H1 (cell line): Measurements from ENCODE around the gene FAM169A. TPM values are rescaled to one million over a fixed set of nuclear protein-coding genes. Genes with fewer than 3 reads are reported as not detected.

Experiments used
- CTCF ChIA-PET: fragments of 300-600 bp; sonication (Branson Sonifier 250); formaldehyde crosslinking; loops from one replicate; lab custom pipeline; 2021; ENCODE audit not compliant: partially characterized antibody; lab: Charles Lee
- POLR2A ChIA-PET: fragments of 300-600 bp; sonication (Branson Sonifier 250); formaldehyde crosslinking; loops from one replicate; lab custom pipeline; 2021; ENCODE audit warnings: inconsistent platforms; ENCODE audit not compliant: partially characterized antibody; lab: Charles Lee
- DNase-seq, 2 experiments: peaks; one replicate each; pipeline versions ENCODE4 v3.0.0 to v3.0.0-alpha.2; 2010 to 2022; ENCODE audit warnings: low spot score in 2 of 2, low read depth in 1 of 2, mixed read lengths in 1 of 2
- FAIRE-seq: peaks from 2 replicates; lab custom pipeline; 2011; peaks lifted over from hg19 to GRCh38; lab: Jason Lieb, UNC
- H2AFZ ChIP-seq: 2 replicates; pipeline ENCODE4 v1.8.1; 2012; ENCODE audit warnings: low read length, inconsistent platforms
- H2AK5ac ChIP-seq: 2 replicates; pipeline ENCODE4 v1.6.1; 2013; ENCODE audit warnings: low read depth, low read length
- H2BK120ac ChIP-seq: replicated peaks from 2 replicates; pipeline ENCODE3; 2013; ENCODE audit warnings: low read depth, low read length, inconsistent platforms
- H2BK12ac ChIP-seq: 2 replicates; pipeline ENCODE4 v1.6.1; 2013; ENCODE audit warnings: low read depth, low read length
- H2BK15ac ChIP-seq: 2 replicates; pipeline ENCODE4 v1.6.1; 2013; ENCODE audit warnings: low read length
- H2BK20ac ChIP-seq: 2 replicates; pipeline ENCODE4 v1.6.1; 2013; ENCODE audit warnings: low read length
- H2BK5ac ChIP-seq: 2 replicates; pipeline ENCODE4 v1.6.1; 2013; ENCODE audit warnings: low read depth, low read length
- H3K14ac ChIP-seq: 2 replicates; pipeline ENCODE4 v1.6.1; 2013; ENCODE audit warnings: inconsistent platforms; ENCODE audit not compliant: insufficient read length
- H3K18ac ChIP-seq: 2 replicates; pipeline ENCODE4 v1.6.1; 2013; ENCODE audit warnings: low read length; ENCODE audit errors: extremely low read depth
- H3K23ac ChIP-seq: 2 replicates; pipeline ENCODE4 v1.6.1; 2013; ENCODE audit warnings: inconsistent platforms; ENCODE audit not compliant: insufficient read length
- H3K23me2 ChIP-seq: 2 replicates; pipeline ENCODE4 v1.6.1; 2013; ENCODE audit warnings: low read depth, low read length
- H3K27ac ChIP-seq: 2 replicates; pipeline ENCODE4 v1.6.1; 2011; ENCODE audit warnings: low read depth, low read length, inconsistent platforms
- H3K27me3 ChIP-seq, 4 experiments: replicated peaks in 1 of 4; 1 replicate in 1 of 4; 2 replicates in 3 of 4; pipeline versions ENCODE4 v1.6.1 to v1.8.1; 2011 to 2013; ENCODE audit warnings: low read length in 3 of 4, mild to moderate bottlenecking in 3 of 4, inconsistent platforms in 2 of 4, mixed read lengths in 2 of 4, moderate library complexity in 1 of 4; ENCODE audit not compliant: control insufficient read depth in 3 of 4, insufficient read depth in 3 of 4; ENCODE audit errors: extremely low read depth in 1 of 4
- H3K36me3 ChIP-seq, 4 experiments: 2 replicates each; pipeline versions ENCODE4 v1.6.1 to v1.8.1; 2011 to 2013; ENCODE audit warnings: mild to moderate bottlenecking in 4 of 4, low read length in 3 of 4, moderate library complexity in 2 of 4, control low read depth in 1 of 4, inconsistent platforms in 1 of 4; ENCODE audit not compliant: insufficient read depth in 4 of 4, control insufficient read depth in 2 of 4
- H3K4ac ChIP-seq: replicated peaks from 2 replicates; pipeline ENCODE3; 2013; ENCODE audit warnings: low read length, low read depth, mixed read lengths, inconsistent platforms; ENCODE audit not compliant: insufficient read length
- H3K4me1 ChIP-seq, 4 experiments: replicated peaks in 1 of 4; 1 replicate in 1 of 4; 2 replicates in 3 of 4; pipeline versions ENCODE4 v1.6.1 to v1.8.1; 2011 to 2013; ENCODE audit warnings: low read length in 3 of 4, inconsistent platforms in 2 of 4, mixed read lengths in 1 of 4; ENCODE audit not compliant: insufficient read depth in 4 of 4, control insufficient read depth in 3 of 4
- H3K4me2 ChIP-seq, 2 experiments: 2 replicates each; pipeline versions ENCODE4 v1.6.1 to v1.8.1; 2011 to 2013; ENCODE audit warnings: low read depth in 2 of 2, low read length in 2 of 2, control low read depth in 1 of 2, inconsistent platforms in 1 of 2, mild to moderate bottlenecking in 1 of 2; ENCODE audit not compliant: insufficient read depth in 1 of 2
- H3K4me3 ChIP-seq, 4 experiments: fragments of 200-600, 300-600 bp in 1 of 4; sonication (generic), shearing (Covaris generic), sonication (Bioruptor Twin) in 1 of 4; 2 replicates each; pipeline versions ENCODE4 v1.5.1 to v1.8.1; 2011 to 2016; ENCODE audit warnings: low read length in 4 of 4, low read depth in 3 of 4, control low read depth in 2 of 4, inconsistent platforms in 2 of 4, mild to moderate bottlenecking in 2 of 4, mixed read lengths in 1 of 4, moderate library complexity in 1 of 4; ENCODE audit not compliant: insufficient read depth in 2 of 4; ENCODE audit errors: extremely low read depth in 1 of 4
- H3K56ac ChIP-seq: replicated peaks from 2 replicates; pipeline ENCODE3; 2013; ENCODE audit warnings: low read depth, mild to moderate bottlenecking, mixed read lengths, low read length, inconsistent platforms; ENCODE audit not compliant: insufficient read length
- H3K79me1 ChIP-seq: 2 replicates; pipeline ENCODE4 v1.6.1; 2013; ENCODE audit warnings: low read depth, low read length, control low read depth
- H3K79me2 ChIP-seq, 2 experiments: 2 replicates each; pipeline versions ENCODE4 v1.6.1 to v1.8.1; 2012 to 2013; ENCODE audit warnings: low read length in 2 of 2, mild to moderate bottlenecking in 2 of 2, inconsistent platforms in 1 of 2; ENCODE audit not compliant: insufficient read depth in 2 of 2, control insufficient read depth in 1 of 2
- H3K9ac ChIP-seq, 4 experiments: replicated peaks in 1 of 4; 1 replicate in 1 of 4; 2 replicates in 3 of 4; pipeline versions ENCODE4 v1.6.1 to v1.8.1; 2011 to 2013; ENCODE audit warnings: low read depth in 3 of 4, low read length in 3 of 4, control low read depth in 2 of 4, mild to moderate bottlenecking in 2 of 4, moderate library complexity in 2 of 4, inconsistent platforms in 1 of 4; ENCODE audit errors: extremely low read depth in 1 of 4
- H3K9me3 ChIP-seq, 2 experiments: 2 replicates each; pipeline versions ENCODE4 v1.6.1 to v1.8.1; 2012 to 2013; ENCODE audit warnings: mild to moderate bottlenecking in 2 of 2, moderate library complexity in 2 of 2, control low read depth in 1 of 2, inconsistent platforms in 1 of 2, low read depth in 1 of 2, low read length in 1 of 2, mixed read lengths in 1 of 2; ENCODE audit not compliant: insufficient read depth in 2 of 2
- H4K20me1 ChIP-seq, 2 experiments: replicated peaks in 1 of 2; 2 replicates each; pipeline versions ENCODE3 to v1.8.1; 2011 to 2013; ENCODE audit warnings: inconsistent platforms in 2 of 2, low read length in 2 of 2, mild to moderate bottlenecking in 1 of 2; ENCODE audit not compliant: insufficient read depth in 2 of 2, control insufficient read depth in 1 of 2
- H4K5ac ChIP-seq: 2 replicates; pipeline ENCODE4 v1.6.1; 2013; ENCODE audit warnings: low read length, low read depth, mixed read lengths, inconsistent platforms; ENCODE audit not compliant: insufficient read length
- H4K8ac ChIP-seq: 2 replicates; pipeline ENCODE4 v1.8.0; 2013; ENCODE audit warnings: mild to moderate bottlenecking, moderate library complexity, low read length, inconsistent platforms; ENCODE audit not compliant: insufficient read depth; ENCODE audit errors: extremely low read depth
- H4K91ac ChIP-seq: replicated peaks from 2 replicates; pipeline ENCODE3; 2013; ENCODE audit warnings: low read length, mixed read lengths, inconsistent platforms; ENCODE audit not compliant: insufficient read length
- SP1 ChIP-seq: IDR thresholded peaks from 2 replicates; pipeline ENCODE4 v1.6.1; 2011; ENCODE audit warnings: low read depth, low read length
- polyA plus RNA-seq, 7 experiments: library from polyadenylated mRNA; depleted of rRNA in 3 of 7; stranded (reverse) in 5 of 7; unstranded in 2 of 7; fragments of >200 nt in 5 of 7; fragments of 200-250 nt in 2 of 7; gene quantifications; 1 replicate in 5 of 7; 2 replicates in 1 of 7; 4 replicates in 1 of 7; pipeline versions ENCODE4 v1.2.1 to v1.2.3, GENCODE V29; 2011 to 2013; ENCODE audit warnings: missing spikeins in 2 of 7, mixed read lengths in 2 of 7
- total RNA-seq: library from RNA; stranded (reverse); fragmentation: NEBNext Ultra II Directional; extraction: Animal tissue kit (Norgen Biotek cat#: 25700); gene quantifications from 2 replicates; pipeline ENCODE4 v1.2.1, GENCODE V29; 2021

FAM169A gene
- total and polyA plus RNA-seq, 2 of the 8 experiments (the other 6 are each of a cell fraction or from before 2014, with no cell fraction given), result 12.6 to 83.1 TPM

DNA sequence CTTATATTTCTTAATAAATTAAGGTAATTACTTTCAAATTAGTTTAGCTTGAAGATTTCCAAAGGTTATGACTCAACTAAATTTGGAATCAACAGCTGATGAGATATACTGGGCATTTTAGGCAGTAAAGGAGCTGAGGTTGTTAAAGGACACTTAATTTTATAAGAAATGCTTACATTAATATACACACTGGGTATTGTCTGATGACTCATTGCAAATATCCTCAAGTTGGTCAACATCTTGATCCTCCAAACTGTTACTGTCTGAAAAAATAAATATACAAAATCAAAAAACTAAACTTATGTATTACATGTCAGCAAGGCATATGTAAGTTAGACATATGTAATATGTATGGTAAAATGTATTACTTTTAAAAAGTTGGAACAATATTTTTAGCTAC is 102.7 kb downstream of the FAM169A start:
- no peak overlapping the region for H3K23ac ChIP-seq
- peaks cover 0 to 30% (median 12%) of the 10 kb centered on the region in 4 experiments; a peak in 5 of 8 replicates for H3K36me3 ChIP-seq
- ChIA-PET CTCF (interaction anchor here (0.6 to 1.7 kb wide), 5 partner anchors 16 to 941 kb away, joined by 3 to 7 read pairs (median 3); no protein-coding TSS in a partner anchor), POLR2A (interaction anchor here (0.6 to 1.1 kb wide), 2 partner anchors 8 to 9 kb away, joined by 3 to 4 read pairs; no protein-coding TSS in a partner anchor)
- no peak overlapping the region for H2BK5ac ChIP-seq
- H3K56ac ChIP-seq, result no peak overlapping the region
- no peaks in the 10 kb centered on the region for H3K27me3 ChIP-seq
- H3K18ac ChIP-seq, result no peak overlapping the region
- H4K91ac ChIP-seq, result no peak overlapping the region
- H2AFZ ChIP-seq, result no peak overlapping the region
- H3K27ac ChIP-seq, result no peak overlapping the region
- H2BK15ac ChIP-seq, result no peak overlapping the region
- peaks cover 0 to 3% of the 10 kb centered on the region in 2 experiments for H4K20me1 ChIP-seq
- H3K79me2 ChIP-seq, result peaks cover 12 to 43% of the 10 kb centered on the region in 2 experiments
- no peak for FAIRE-seq
- H4K5ac ChIP-seq, result no peak overlapping the region
- no peak overlapping the region for H3K4ac ChIP-seq
- no peak overlapping the region for H3K14ac ChIP-seq
- H2AK5ac ChIP-seq, result no peak overlapping the region
- H4K8ac ChIP-seq, result no peak overlapping the region
- peaks cover 3% of the 10 kb centered on the region; the same call in 1 of the 2 replicates for H3K79me1 ChIP-seq
- peaks cover 0 to 4% (median 2%) of the 10 kb centered on the region in 4 experiments; a peak in 2 of 7 replicates for H3K4me1 ChIP-seq
- H3K4me3 ChIP-seq, result no peak overlapping the region
- no peaks in the 10 kb centered on the region; the same call in 1 of the 2 replicates for H3K23me2 ChIP-seq
- no peak for DNase-seq
- no peak overlapping the region for H3K4me2 ChIP-seq
- H3K9me3 ChIP-seq, result no peaks in the 10 kb centered on the region
- no peak overlapping the region for H3K9ac ChIP-seq
- no peak overlapping the region for H2BK120ac ChIP-seq
- no peak overlapping the region for H2BK12ac ChIP-seq
- H2BK20ac ChIP-seq, result no peak overlapping the region
- no peak for TF ChIP-seq SP1
